Activated CD8-positive, alpha-beta memory T cell treated with anti-CD3 and anti-CD28 coated beads for 48 hours (primary cell): ENCODE results near the gene KIFC1.

Source experiments
- DNase-seq, 3 experiments: peaks; one replicate each; pipeline ENCODE4 v3.0.0-alpha.2; 2020; ENCODE audit warnings: low read depth in 2 of 3, low spot score in 2 of 3

Gene KIFC1

GRCh38 chr6:33410711-33411631 is 19.3 kb downstream of the KIFC1 start, which contains the start of gene PHF1:
TSS of gene PHF1 (plus strand) at chr6:33411014. CDS start at chr6:33412264, 1,250 bp downstream.
- DNase-seq: no peak

- DNase-seq: no peak
Measured at GRCh38 chr6:33411632-33412005, 20.0 kb downstream of the KIFC1 start.

DNA sequence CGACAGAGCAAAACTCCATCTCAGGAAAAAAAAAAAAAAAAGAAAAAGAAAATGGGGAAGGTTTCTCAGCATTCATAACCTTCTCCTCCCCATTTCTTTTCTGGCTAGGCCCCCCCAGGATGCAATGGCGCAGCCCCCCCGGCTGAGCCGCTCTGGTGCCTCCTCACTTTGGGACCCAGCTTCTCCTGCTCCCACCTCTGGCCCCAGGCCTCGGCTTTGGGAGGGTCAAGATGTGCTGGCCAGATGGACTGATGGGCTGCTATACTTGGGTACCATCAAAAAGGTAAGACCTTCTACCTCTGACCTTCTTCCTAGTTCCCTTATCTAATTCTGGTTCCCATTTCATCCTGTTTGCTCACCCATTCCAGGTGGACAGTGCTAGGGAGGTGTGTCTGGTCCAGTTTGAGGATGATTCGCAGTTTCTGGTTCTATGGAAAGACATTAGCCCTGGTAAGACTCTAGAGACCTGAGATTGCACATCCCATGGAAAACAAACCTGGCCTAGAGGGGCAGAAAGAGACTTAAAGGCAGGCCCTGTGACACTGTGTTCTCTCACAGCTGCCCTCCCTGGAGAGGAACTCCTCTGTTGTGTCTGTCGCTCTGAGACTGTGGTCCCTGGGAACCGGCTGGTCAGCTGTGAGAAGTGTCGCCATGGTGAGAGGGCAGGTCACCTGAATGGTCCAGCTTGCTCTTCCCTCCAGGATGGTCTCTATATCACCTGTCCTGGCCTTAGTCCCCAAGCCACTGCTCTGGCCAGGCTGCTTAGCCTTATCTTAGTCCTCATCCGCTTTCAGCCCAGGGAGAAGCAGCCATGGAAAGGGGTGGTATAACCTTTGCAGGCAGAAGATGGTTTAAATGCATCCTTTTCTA is 20.8 kb downstream of the KIFC1 start:
- no peak for DNase-seq

- no peak for DNase-seq
Measured at GRCh38 chr6:33413241-33414120, 21.9 kb downstream of the KIFC1 start.

DNA sequence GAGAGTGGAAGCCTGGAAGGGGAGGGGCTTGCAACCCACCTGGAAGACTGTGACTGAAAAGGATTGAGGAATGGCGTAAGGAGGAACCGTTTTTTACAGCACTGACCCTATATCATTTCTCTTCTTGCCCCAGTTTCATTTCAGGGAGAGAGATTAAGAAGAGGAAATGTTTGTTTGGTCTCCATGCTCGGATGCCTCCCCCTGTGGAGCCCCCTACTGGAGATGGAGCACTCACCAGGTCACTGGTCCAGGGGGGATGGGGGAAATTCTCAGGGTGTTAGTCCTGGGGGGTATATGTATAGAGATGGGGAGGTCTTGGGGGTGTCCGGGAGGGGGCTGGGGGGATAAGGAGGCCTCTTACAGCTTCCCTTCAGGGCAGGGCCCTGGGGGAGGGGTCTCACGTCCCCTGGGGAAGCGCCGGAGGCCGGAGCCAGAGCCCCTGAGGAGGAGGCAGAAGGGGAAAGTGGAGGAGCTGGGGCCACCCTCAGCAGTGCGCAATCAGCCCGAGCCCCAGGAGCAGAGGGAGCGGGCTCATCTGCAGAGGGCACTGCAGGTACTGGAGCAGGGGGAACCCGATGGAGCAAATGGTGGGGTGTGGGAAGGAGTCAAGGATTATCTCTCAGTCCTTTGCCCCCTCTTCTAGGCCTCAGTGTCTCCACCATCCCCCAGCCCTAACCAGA is 23.1 kb downstream of the KIFC1 start:
- no peak for DNase-seq

GRCh38 chr6:33415831-33416230 is 24.2 kb downstream of the KIFC1 start:
- DNase-seq: no peak

DNA sequence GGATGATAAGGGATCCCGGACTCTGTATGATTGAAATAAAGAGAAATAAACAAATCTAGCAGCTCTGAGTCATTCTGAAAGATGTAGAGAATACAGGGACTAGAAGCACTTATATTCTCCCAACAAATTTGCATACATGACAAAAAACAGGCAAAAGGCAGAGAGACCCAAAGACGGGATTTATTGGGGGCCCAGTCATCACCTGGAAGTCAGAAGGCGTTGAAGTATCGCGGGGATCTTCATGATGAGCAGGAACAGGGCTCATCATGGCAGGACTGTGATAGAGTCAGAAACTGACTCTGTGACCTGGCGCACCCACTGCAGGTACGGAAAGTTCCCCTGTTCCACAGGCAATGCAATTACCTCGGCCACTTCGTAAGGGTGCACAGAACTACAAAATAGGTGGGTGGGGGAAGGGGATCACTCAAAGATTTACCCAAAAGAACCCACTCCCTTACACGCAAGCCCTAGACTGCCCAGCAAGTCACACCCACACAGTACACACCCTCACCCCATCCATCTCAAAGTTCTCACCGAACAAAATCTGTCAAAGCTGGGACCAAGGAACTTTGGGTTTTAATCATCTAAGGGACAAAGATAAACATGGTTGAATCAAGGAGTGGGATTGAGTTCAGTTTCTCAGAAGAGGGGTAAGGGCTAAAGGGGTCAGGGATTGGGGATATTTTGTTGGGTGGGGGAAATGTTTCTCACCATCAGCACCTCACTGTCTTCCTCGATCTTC is 24.9 kb downstream of the KIFC1 start:
- no peak for DNase-seq

DNA sequence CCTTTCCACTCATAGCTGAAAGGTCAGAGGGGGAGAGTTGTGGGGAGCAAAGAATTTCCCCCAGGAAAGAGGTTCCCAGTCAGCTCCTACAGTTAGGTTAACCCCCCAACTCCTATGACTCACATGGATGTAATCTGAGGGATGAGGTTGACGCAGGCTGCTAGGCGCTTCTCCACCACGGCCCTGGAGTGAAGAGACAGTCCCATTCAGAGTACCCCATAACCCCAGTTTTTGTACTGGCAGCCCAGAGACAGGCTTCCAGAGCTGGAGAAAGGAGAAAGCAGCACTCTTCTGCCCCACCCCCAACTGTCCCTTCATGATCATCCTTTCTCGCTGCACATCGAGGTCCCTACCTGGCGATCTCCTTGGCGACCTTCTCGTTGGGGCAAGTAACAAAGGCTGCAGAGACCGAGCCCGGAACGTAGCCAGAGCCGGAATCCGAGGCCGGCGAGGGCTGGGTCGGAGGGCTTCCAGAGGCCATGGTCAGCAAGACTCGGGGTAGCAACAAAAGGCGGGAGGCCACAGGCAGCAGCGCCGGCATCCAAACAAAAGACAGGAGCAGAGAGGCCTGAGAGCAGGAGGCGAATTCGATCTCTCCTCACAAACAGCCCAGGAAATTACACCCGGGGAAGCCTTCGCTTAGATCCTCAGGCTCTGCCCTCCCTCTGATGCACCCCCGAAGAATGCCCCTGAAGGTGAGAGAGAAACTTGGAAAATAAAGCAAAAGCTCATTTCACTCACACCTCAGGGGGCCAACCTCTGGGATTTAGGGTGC is 25.7 kb downstream of the KIFC1 start:
- no peak for DNase-seq

GRCh38 chr6:33417903-33418689 is 26.5 kb downstream of the KIFC1 start, which contains the start of gene CUTA:
TSS of gene CUTA (minus strand) at chr6:33418107. CDS start at chr6:33418000, 107 bp downstream.
- DNase-seq: peak; percentile 72 to 97 (median 85)

DNA sequence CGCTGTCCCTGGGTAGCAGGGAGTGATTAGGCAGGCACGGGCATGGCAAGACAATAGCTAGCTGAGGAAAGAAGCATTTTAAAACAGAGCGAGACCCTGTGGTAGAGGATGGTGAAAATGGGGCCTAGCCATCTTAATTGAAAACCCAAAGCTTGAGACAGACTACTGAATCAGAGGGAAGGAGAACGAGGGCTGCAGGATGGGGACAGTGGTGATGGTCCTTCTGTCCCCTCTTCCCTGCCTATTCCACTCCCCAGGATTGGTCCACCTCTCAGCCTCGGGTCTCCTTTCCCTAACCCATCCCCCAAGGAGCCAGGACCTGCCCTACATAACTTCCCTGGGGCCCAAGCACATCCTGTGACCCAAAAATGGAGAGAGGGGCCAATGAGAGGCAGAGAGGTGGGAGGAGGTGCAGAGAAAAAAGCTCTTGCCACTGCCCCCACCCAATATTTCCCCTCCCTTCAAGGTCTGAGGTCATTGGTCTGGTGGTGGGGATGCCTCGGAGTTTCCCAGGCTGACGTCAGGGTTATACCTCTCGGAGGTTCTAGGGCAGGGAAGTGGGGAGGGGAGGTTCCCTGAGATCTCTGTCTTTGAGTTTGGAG is 27.2 kb downstream of the KIFC1 start:
- peak in 1 of 3 experiments; percentile 38 for DNase-seq

- DNase-seq: no peak
Measured at GRCh38 chr6:33419580-33420490, 28.2 kb downstream of the KIFC1 start, which contains the start of gene SYNGAP1. TSS of gene SYNGAP1 (plus strand) at chr6:33420065. CDS start at chr6:33420265, 200 bp downstream.

- DNase-seq: no peak
Measured at GRCh38 chr6:33420491-33421343, 29.1 kb downstream of the KIFC1 start.

- no peak for DNase-seq
Measured at GRCh38 chr6:33421344-33421643, 29.7 kb downstream of the KIFC1 start.

DNA sequence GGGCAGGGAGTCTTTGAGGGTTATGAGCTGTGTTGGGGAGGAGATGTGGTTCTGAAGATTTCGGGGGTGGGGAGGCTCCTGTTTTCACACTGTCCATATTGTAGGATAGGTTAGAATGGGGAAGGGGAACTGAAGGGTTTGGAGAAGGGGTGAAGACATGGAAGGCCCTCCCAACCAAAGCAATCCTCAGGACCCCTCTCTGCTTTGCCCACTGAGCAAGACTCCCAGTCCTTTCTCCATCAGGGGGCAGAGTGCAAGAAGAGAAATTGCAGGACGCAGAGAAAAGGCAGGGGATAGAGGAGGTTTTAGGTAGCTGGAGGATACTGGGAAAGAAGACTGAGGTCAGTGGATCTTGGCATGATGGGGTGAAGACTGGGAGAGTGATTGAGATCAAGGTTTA is 32.2 kb downstream of the KIFC1 start:
- DNase-seq: no peak

GRCh38 chr6:33424855-33425667 is 33.4 kb downstream of the KIFC1 start:
- no peak for DNase-seq
